Measurements from ENCODE around the gene GRIA3. TPM values are rescaled to one million over a fixed set of nuclear protein-coding genes. Genes with fewer than 3 reads are reported as not detected.

GRIA3 gene
- total RNA-seq, 6 experiments from 2014 or later = 14.4 to 25.9 (median 18.0) TPM

GRCh38 chrX:123455693-123456092 is 271.6 kb downstream of the GRIA3 start:
- DNase-seq = no peak
- Mint-ChIP-seq H3K27ac (no peak overlapping the region), H3K4me1 (ENCODE audit: low read depth) (peaks cover 14% of the 10 kb centered on the region), H3K9me3 (no peaks in the 10 kb centered on the region), H3K27me3 (ENCODE audit: insufficient read depth) (no peaks in the 10 kb centered on the region; the same call in 1 of the 2 replicates), H3K36me3 (ENCODE audit: low read depth) (no peaks in the 10 kb centered on the region), H3K4me3 (no peak overlapping the region)
- TF ChIP-seq CTCF (IDR thresholded peaks at IDR 0.05) = no peak

- no peaks in the 10 kb centered on the region for H3K36me3 Mint-ChIP-seq (ENCODE audit: low read depth)
- no peaks in the 10 kb centered on the region; the same call in 1 of the 2 replicates for H3K27me3 Mint-ChIP-seq (ENCODE audit: insufficient read depth)
- no peaks in the 10 kb centered on the region for H3K4me1 Mint-ChIP-seq (ENCODE audit: low read depth)
- no peak for TF ChIP-seq CTCF (IDR thresholded peaks at IDR 0.05)
- H3K4me3 Mint-ChIP-seq = no peak overlapping the region
- no peaks in the 10 kb centered on the region for H3K9me3 Mint-ChIP-seq
- no peak overlapping the region for H3K27ac Mint-ChIP-seq
- DNase-seq = no peak
Measured at GRCh38 chrX:123464709-123465108, 280.6 kb downstream of the GRIA3 start.

- TF ChIP-seq CTCF (IDR thresholded peaks at IDR 0.05) = no peak
- H3K27me3 Mint-ChIP-seq (ENCODE audit: insufficient read depth) = no peaks in the 10 kb centered on the region
- H3K36me3 Mint-ChIP-seq (ENCODE audit: low read depth) = no peaks in the 10 kb centered on the region
- no peak overlapping the region for H3K4me3 Mint-ChIP-seq
- DNase-seq = no peak
- no peak overlapping the region for H3K27ac Mint-ChIP-seq
- no peaks in the 10 kb centered on the region for H3K4me1 Mint-ChIP-seq (ENCODE audit: low read depth)
- H3K9me3 Mint-ChIP-seq = no peaks in the 10 kb centered on the region
Measured at GRCh38 chrX:123468481-123468880, 284.4 kb downstream of the GRIA3 start.

GRCh38 chrX:123475068-123475724 is 291.1 kb downstream of the GRIA3 start:
- no peaks in the 10 kb centered on the region for H3K27me3 Mint-ChIP-seq (ENCODE audit: insufficient read depth)
- TF ChIP-seq CTCF (IDR thresholded peaks at IDR 0.05) = no peak
- no peak for DNase-seq
- H3K4me3 Mint-ChIP-seq = no peak overlapping the region
- H3K27ac Mint-ChIP-seq = peak overlapping the region; percentile 36; the same call in 1 of the 2 replicates
- no peaks in the 10 kb centered on the region for H3K9me3 Mint-ChIP-seq
- H3K36me3 Mint-ChIP-seq (ENCODE audit: low read depth) = no peaks in the 10 kb centered on the region
- peaks cover 14% of the 10 kb centered on the region for H3K4me1 Mint-ChIP-seq (ENCODE audit: low read depth)

- Mint-ChIP-seq H3K9me3 (no peaks in the 10 kb centered on the region), H3K36me3 (ENCODE audit: low read depth) (no peaks in the 10 kb centered on the region), H3K4me1 (ENCODE audit: low read depth) (peaks cover 18% of the 10 kb centered on the region), H3K4me3 (no peak overlapping the region), H3K27me3 (ENCODE audit: insufficient read depth) (no peaks in the 10 kb centered on the region), H3K27ac (no peak overlapping the region)
- no peak for TF ChIP-seq CTCF (IDR thresholded peaks at IDR 0.05)
- no peak for DNase-seq
Measured at GRCh38 chrX:123476611-123477219, 292.6 kb downstream of the GRIA3 start.

Data from HFFc6 (cell line).